Inferior parietal cortex (tissue), 1 donor: Measurements from ENCODE around the gene BAIAP2.
"Not testable (repeated sequence)": the region's sequence is repeated elsewhere in the genome, so short reads cannot be mapped to it uniquely, and the experiment has no call there.

Experiments used
- DNase-seq: peaks from one replicate; pipeline ENCODE4 v3.0.0-alpha.2; 2016; ENCODE audit errors: extremely low spot score

The BAIAP2 gene

GRCh38 chr17:81025065-81025740 is 9.7 kb upstream of the BAIAP2 start:
- DNase-seq, result no peak

- DNase-seq, result peak; percentile 52
Measured at GRCh38 chr17:81025741-81026129, 9.2 kb upstream of the BAIAP2 start.

GRCh38 chr17:81026266-81027036 is 8.5 kb upstream of the BAIAP2 start:
- DNase-seq, result no peak

- no peak for DNase-seq
Measured at GRCh38 chr17:81027038-81027437, 7.9 kb upstream of the BAIAP2 start.

GRCh38 chr17:81027591-81028505 is 7.1 kb upstream of the BAIAP2 start:
- DNase-seq, result no peak

- DNase-seq, result no peak
Measured at GRCh38 chr17:81028506-81028858, 6.5 kb upstream of the BAIAP2 start.

- no peak for DNase-seq
Measured at GRCh38 chr17:81029859-81030258, 5.1 kb upstream of the BAIAP2 start.

- not testable (repeated sequence) for DNase-seq
Measured at GRCh38 chr17:81030312-81030711, 4.6 kb upstream of the BAIAP2 start.

- DNase-seq, result no peak
Measured at GRCh38 chr17:81030741-81031565, 4.0 kb upstream of the BAIAP2 start.

GRCh38 chr17:81031566-81032550 is 3.1 kb upstream of the BAIAP2 start:
- DNase-seq, result no peak

- DNase-seq, result no peak
Measured at GRCh38 chr17:81032641-81033480, 2.1 kb upstream of the BAIAP2 start.

GRCh38 chr17:81033535-81034167 is 1.3 kb upstream of the BAIAP2 start:
- DNase-seq, result no peak

- DNase-seq, result no peak
Measured at GRCh38 chr17:81034168-81034777, 678 bp upstream of the BAIAP2 start.

- no peak for DNase-seq
Measured at GRCh38 chr17:81035521-81036196, 708 bp downstream of the BAIAP2 start.

- DNase-seq, result no peak
Measured at GRCh38 chr17:81036197-81036941, 1.4 kb downstream of the BAIAP2 start.

- no peak for DNase-seq
Measured at GRCh38 chr17:81037026-81037797, 2.3 kb downstream of the BAIAP2 start.
